ENCODE measurements around the gene MUC20.

The MUC20 gene

GRCh38 chr3:195757438-195757770, 36.6 kb downstream of the MUC20 start:
- peak; percentile 26 for DNase-seq

DNA sequence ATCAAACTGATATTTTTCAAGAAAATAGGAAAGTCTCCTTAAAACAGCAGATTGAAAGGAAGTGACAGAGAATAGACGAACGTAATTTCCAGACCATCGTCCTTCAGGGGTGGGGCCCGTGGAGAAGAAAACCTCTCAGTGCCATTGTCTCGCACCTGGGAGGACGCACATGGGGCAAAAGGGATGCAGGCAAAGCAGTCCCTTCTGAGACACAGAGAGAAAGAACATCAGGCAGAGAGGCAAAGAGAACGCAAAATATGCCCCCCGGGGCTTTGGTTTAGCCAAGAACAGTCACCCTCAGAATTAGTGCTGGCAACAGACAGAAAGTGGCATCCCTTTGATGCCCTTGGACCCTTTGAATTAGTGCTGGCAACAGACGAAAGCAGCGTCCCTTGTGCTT, 37.0 kb downstream of the MUC20 start:
- no peak for DNase-seq

DNA sequence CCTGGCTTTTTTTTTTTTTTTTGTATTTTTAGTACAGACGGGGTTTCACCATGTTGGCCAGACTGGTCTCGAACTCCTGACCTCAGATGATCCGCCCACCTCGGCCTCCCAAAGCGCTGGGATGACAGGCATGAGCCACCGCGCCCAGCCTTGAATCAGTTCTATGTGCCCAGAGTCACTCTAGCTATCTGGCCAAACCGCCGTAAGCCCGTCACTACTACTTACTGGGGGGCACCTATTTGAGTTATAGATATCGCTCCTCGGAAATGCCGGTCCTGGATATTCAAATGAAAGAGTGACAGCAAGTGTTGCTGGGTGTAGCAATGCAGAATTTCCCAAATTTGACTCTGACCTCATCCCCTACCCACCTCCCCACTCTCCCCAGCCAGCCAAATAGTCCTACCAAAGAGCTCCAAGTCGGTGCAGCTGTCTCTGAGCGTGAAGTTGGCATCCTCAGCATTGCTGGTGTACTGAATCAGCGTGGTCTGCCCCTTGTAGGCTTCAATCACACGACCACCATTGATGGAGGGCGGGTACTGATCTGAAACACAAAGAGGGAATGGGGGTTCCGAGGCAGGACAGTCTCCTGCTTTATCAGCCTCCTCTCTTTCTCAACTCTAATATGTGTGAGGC, 38.1 kb downstream of the MUC20 start:
- DNase-seq = peak; percentile 40

- peak; percentile 83 for DNase-seq
Observed at GRCh38 chr3:195760345-195761122, 39.8 kb downstream of the MUC20 start.

DNA sequence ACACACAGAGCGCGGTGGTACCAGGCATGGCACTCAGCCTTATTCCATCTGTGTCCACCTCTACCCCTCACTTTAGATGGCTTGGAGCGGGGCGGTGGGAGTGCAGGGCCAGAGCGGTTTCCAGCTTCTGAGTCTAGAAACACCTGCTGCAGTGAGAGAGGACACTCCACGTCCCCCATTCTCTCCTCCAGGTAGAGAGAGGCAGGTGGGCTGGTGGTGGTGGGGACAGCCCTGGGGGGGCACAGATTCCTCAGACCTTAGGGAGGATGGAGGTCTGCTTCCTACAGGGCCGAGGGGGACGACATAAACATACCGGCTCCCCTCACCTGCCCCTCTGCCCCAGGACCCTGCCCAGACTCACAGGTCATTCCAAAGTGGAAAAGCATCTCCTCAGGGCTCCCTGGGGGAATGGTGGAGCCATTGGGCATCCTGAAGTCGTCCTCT, 40.4 kb downstream of the MUC20 start:
- no peak for DNase-seq

GRCh38 chr3:195761567-195762248, 40.9 kb downstream of the MUC20 start:
- peak; percentile 42 for DNase-seq

- DNase-seq = no peak
Observed at GRCh38 chr3:195762249-195762585, 41.4 kb downstream of the MUC20 start.

GRCh38 chr3:195762611-195763010, 41.8 kb downstream of the MUC20 start:
- peak; percentile 15 for DNase-seq

GRCh38 chr3:195763076-195763830, 42.5 kb downstream of the MUC20 start:
- peak; percentile 48 for DNase-seq

GRCh38 chr3:195763843-195764825, 43.4 kb downstream of the MUC20 start:
- DNase-seq = peak; percentile 4

GRCh38 chr3:195764961-195765706, 44.4 kb downstream of the MUC20 start:
- peak; percentile 17 for DNase-seq

- DNase-seq = peak; percentile 6
Observed at GRCh38 chr3:195766671-195767070, 45.9 kb downstream of the MUC20 start.

- no peak for DNase-seq
Observed at GRCh38 chr3:195767792-195768191, 47.0 kb downstream of the MUC20 start.

GRCh38 chr3:195768414-195768813, 47.6 kb downstream of the MUC20 start:
- no peak for DNase-seq

- peak; percentile 12 for DNase-seq
Observed at GRCh38 chr3:195768831-195769303, 48.1 kb downstream of the MUC20 start.

GRCh38 chr3:195769551-195769950, 48.8 kb downstream of the MUC20 start:
- no peak for DNase-seq

DNA sequence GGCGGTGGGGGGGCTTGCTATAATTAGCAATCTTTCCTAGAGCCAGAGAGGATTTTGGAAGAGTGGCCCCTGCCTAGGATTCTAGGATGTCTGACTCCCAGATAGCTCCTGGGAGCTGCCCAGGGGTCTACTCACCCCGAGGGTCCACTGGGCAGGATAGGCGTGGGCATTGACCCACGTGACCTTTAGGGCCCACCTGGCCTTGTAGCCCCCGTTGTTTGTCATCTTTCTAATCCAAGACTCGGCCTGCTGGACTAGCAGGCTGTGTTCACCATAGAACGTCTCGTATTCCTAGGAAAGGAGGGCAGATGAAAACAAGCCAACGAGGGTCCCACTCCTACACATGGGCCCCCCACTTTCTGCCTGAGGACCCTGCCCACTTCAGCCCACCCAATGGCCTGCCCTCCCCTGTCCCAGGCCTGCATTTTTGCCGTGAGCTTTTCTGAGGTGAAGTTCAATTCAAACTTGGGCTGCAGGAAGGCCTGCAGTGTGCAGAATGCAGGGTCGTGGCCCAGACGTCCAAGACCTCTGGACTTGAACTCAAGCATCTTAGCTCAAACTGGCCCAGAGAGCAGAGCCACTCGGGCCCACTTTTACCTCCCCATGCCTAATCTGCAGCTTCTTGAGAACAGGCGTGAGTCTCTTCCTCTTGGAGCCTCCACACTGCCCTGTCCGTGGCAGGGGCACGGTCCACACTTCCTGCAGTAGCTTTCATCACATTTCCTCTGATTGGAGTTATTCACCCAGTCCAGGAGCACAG, 49.5 kb downstream of the MUC20 start:
- peak; percentile 4 for DNase-seq

- peak; percentile 4 for DNase-seq
Observed at GRCh38 chr3:195770841-195771645, 50.3 kb downstream of the MUC20 start.

DNA sequence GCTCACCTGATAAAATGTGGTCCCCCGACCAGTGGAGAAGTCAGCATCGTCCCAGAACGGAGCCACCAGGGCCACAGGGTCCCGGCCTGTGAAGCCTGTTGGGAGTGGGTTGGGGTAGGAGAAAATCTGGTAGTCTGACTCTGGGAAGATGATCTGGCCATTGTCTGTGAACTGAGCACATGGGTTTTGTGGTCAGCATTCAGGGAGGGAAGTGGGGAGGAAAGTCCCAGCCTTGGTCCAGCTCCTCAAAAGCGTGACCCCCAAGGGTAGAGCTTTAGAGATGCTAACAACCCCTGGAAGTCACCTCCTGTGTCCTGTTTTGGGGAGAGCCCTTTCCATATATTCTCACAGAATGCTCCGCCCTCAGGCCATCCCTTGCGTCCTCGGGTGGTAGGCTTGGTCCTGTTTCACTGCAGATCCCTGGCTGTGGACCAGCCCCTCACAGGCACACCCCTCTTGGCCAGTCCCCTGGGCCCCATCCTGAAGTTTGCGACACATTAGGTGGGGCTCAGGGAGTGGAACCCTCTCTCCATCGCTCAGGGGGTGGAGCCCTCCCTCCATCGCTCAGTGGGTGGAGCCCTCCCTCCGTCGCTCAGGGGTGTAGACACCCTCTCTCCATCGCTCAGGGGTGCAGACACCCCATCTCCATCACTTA, 51.0 kb downstream of the MUC20 start:
- DNase-seq = no peak
